ENCODE measurements around the gene FRMD8.

FRMD8 gene

GRCh38 chr11:65424205-65425104, 38.0 kb downstream of the FRMD8 start:
- TF ChIP-seq CREB1 (IDR thresholded peaks at IDR 0.05; ENCODE audit: low read depth) (no peak), EGR1 (IDR thresholded peaks at IDR 0.05) (no peak), TEAD4 (IDR thresholded peaks at IDR 0.05) (no peak)

- TF ChIP-seq CREB1 (IDR thresholded peaks at IDR 0.05; ENCODE audit: low read depth) (no peak), USF1 (IDR thresholded peaks at IDR 0.05) (no peak), TCF12 (IDR thresholded peaks at IDR 0.05; ENCODE audit: low read depth) (no peak), TEAD4 (IDR thresholded peaks at IDR 0.05) (no peak), RAD21 (IDR thresholded peaks at IDR 0.05; ENCODE audit: low read depth) (no peak)
- TF ChIP-seq, protein P1, sequence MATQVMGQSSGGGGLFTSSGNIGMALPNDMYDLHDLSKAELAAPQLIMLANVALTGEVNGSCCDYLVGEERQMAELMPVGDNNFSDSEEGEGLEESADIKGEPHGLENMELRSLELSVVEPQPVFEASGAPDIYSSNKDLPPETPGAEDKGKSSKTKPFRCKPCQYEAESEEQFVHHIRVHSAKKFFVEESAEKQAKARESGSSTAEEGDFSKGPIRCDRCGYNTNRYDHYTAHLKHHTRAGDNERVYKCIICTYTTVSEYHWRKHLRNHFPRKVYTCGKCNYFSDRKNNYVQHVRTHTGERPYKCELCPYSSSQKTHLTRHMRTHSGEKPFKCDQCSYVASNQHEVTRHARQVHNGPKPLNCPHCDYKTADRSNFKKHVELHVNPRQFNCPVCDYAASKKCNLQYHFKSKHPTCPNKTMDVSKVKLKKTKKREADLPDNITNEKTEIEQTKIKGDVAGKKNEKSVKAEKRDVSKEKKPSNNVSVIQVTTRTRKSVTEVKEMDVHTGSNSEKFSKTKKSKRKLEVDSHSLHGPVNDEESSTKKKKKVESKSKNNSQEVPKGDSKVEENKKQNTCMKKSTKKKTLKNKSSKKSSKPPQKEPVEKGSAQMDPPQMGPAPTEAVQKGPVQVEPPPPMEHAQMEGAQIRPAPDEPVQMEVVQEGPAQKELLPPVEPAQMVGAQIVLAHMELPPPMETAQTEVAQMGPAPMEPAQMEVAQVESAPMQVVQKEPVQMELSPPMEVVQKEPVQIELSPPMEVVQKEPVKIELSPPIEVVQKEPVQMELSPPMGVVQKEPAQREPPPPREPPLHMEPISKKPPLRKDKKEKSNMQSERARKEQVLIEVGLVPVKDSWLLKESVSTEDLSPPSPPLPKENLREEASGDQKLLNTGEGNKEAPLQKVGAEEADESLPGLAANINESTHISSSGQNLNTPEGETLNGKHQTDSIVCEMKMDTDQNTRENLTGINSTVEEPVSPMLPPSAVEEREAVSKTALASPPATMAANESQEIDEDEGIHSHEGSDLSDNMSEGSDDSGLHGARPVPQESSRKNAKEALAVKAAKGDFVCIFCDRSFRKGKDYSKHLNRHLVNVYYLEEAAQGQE (IDR thresholded peaks at IDR 0.05; ENCODE audit: low read depth): no peak
These were observed 38.9 kb downstream of the FRMD8 start for GRCh38 chr11:65425105-65425970.

- TF ChIP-seq CREB1 (IDR thresholded peaks at IDR 0.05; ENCODE audit: low read depth): no peak
- TF ChIP-seq NFIC (IDR thresholded peaks at IDR 0.05): no peak
- TF ChIP-seq, protein P2, sequence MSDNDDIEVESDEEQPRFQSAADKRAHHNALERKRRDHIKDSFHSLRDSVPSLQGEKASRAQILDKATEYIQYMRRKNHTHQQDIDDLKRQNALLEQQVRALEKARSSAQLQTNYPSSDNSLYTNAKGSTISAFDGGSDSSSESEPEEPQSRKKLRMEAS (IDR thresholded peaks at IDR 0.05): no peak
These were observed 39.8 kb downstream of the FRMD8 start for GRCh38 chr11:65425971-65426838.

- TF ChIP-seq TEAD4 (IDR thresholded peaks at IDR 0.05) (no peak), YY1 (IDR thresholded peaks at IDR 0.05; ENCODE audit: low read depth) (no peak), FOXM1 (IDR thresholded peaks at IDR 0.05; ENCODE audit: borderline replicate concordance, low read depth) (no peak), RAD21 (IDR thresholded peaks at IDR 0.05; ENCODE audit: low read depth) (no peak), USF1 (IDR thresholded peaks at IDR 0.05) (no peak)
- TF ChIP-seq, protein P1 (IDR thresholded peaks at IDR 0.05; ENCODE audit: low read depth): no peak
These were observed 40.6 kb downstream of the FRMD8 start for GRCh38 chr11:65426839-65427690.

GRCh38 chr11:65427691-65428577, 41.5 kb downstream of the FRMD8 start:
- TF ChIP-seq FOXM1 (IDR thresholded peaks at IDR 0.05; ENCODE audit: borderline replicate concordance, low read depth): no peak
- no peak for TF ChIP-seq USF1 (IDR thresholded peaks at IDR 0.05)
- TF ChIP-seq EP300 (IDR thresholded peaks at IDR 0.05; ENCODE audit: borderline replicate concordance): no peak
- TF ChIP-seq, protein P1 (IDR thresholded peaks at IDR 0.05; ENCODE audit: low read depth): no peak
- no peak for TF ChIP-seq TCF12 (IDR thresholded peaks at IDR 0.05; ENCODE audit: low read depth)
- no peak for TF ChIP-seq NFIC (IDR thresholded peaks at IDR 0.05)
- TF ChIP-seq, protein P2 (IDR thresholded peaks at IDR 0.05): no peak
- TF ChIP-seq ZBTB7A (IDR thresholded peaks at IDR 0.05; ENCODE audit: low read depth): no peak
- no peak for TF ChIP-seq RAD21 (IDR thresholded peaks at IDR 0.05; ENCODE audit: low read depth)
- TF ChIP-seq CEBPB (IDR thresholded peaks at IDR 0.05): no peak
- no peak for TF ChIP-seq CREB1 (IDR thresholded peaks at IDR 0.05; ENCODE audit: low read depth)
- no peak for TF ChIP-seq EGR1 (IDR thresholded peaks at IDR 0.05)
